Testis (tissue), 3 donors: ENCODE results near the gene KRTAP3-2. TPM values are rescaled to one million over a fixed set of nuclear protein-coding genes. Genes with fewer than 3 reads are reported as not detected.

Experiments
- DNase-seq: peaks from one replicate; pipeline ENCODE4 v3.0.0-alpha.2; 2019
- H3K27ac ChIP-seq, 2 donors: fragments of 200-600 bp; sonication (generic); one replicate each; pipeline ENCODE4 v1.5.1; 2019
- H3K27me3 ChIP-seq: fragments of 200-600 bp; sonication (generic); one replicate; pipeline ENCODE4 v1.5.1; 2019
- H3K36me3 ChIP-seq: fragments of 200-600 bp; sonication (generic); one replicate; pipeline ENCODE4 v1.5.1; 2017; ENCODE audit warnings: low read depth; ENCODE audit errors: missing control alignments
- H3K4me1 ChIP-seq: fragments of 200-600 bp; sonication (generic); one replicate; pipeline ENCODE4 v1.5.1; 2019
- H3K4me3 ChIP-seq, 2 donors: fragments of 200-600 bp; sonication (generic); one replicate each; pipeline ENCODE4 v1.5.1; 2017 to 2019
- H3K9me3 ChIP-seq: fragments of 200-600 bp; sonication (generic); one replicate; pipeline ENCODE4 v1.5.1; 2017
- CTCF ChIP-seq, 3 experiments: fragments of 450-650 bp in 2 of 3; fragments of 200-600 bp in 1 of 3; sonication (generic) in 1 of 3; IDR thresholded peaks; one replicate each; pipeline ENCODE4 v1.5.1; 2016 to 2019; ENCODE audit warnings: antibody characterized with exemption in 3 of 3, mild to moderate bottlenecking in 2 of 3, moderate library complexity in 1 of 3
- POLR2A ChIP-seq: fragments of 450-650 bp; IDR thresholded peaks from one replicate; pipeline ENCODE4 v1.6.1; 2017; ENCODE audit warnings: antibody characterized with exemption, mild to moderate bottlenecking, moderate library complexity
- WGBS, 2 donors: methylation state at CpG; one replicate each; pipeline ENCODE4 v1.1.5; 2018; 5-methylcytosine and 5-hydroxymethylcytosine counted together
- intact Hi-C: fragments of 100-400 bp; cut with DNase I; formaldehyde crosslinking; loops from one replicate; pipeline ENCODE4 v1.15.1; 2023; ENCODE audit warnings: low total_unique reads
- polyA plus RNA-seq: library from polyadenylated mRNA; stranded (reverse); fragments of 350-450 nt; fragmentation: Illumina TruSeq; extraction: RNeasy Lipid Tissue Mini Kit (QIAGEN cat#74804); gene quantifications from one replicate; pipeline ENCODE4 v1.2.3, GENCODE V29; 2014; ENCODE audit warnings: low read depth, low replicate concordance; ENCODE audit not compliant: insufficient read depth
- total RNA-seq, 2 donors: library from RNA; depleted of rRNA; stranded (reverse); fragments of >200 nt; gene quantifications; one replicate each; pipeline ENCODE4 v1.2.3, GENCODE V29; 2016

KRTAP3-2 gene
- total and polyA plus RNA-seq, 3 donors from 2014 or later, result not detected

GRCh38 chr17:40967582-40967981 lies 32.1 kb downstream of the KRTAP3-2 start:
- H3K27ac ChIP-seq, result no peak overlapping the region
- TF ChIP-seq POLR2A, result no peak
- H3K4me1 ChIP-seq, result no peaks in the 10 kb centered on the region
- intact Hi-C loops, result no loop called here
- H3K9me3 ChIP-seq, result no peaks in the 10 kb centered on the region
- 88 to 94% methylated on average over 1 of the region's 1 CpG for WGBS, 2 donors
- H3K36me3 ChIP-seq, result no peaks in the 10 kb centered on the region
- H3K27me3 ChIP-seq, result no peaks in the 10 kb centered on the region
- no peak overlapping the region for H3K4me3 ChIP-seq
- DNase-seq, result no peak

- no peaks in the 10 kb centered on the region for H3K4me1 ChIP-seq
- no peaks in the 10 kb centered on the region for H3K27me3 ChIP-seq
- no peak within 1 kb of the TSS for H3K27ac ChIP-seq
- H3K4me3 ChIP-seq, result no peak within 1 kb of the TSS
- no peak for TF ChIP-seq CTCF (IDR thresholded peaks at IDR 0.05)
- TF ChIP-seq POLR2A, result no peak
- no peaks in the 10 kb centered on the region for H3K9me3 ChIP-seq
- no peak for DNase-seq
- H3K36me3 ChIP-seq, result no peaks in the 10 kb centered on the region
- intact Hi-C loops, result no loop called here
- WGBS, 2 donors, result 76 to 77% methylated on average over 1 of the region's 1 CpG
These were observed 32.9 kb downstream of the KRTAP3-2 start, which contains the start of gene KRT39 for GRCh38 chr17:40966848-40967247. Gene KRT39 (minus strand): TSS chr17:40966948. CDS start chr17:40966856, 92 bp downstream.

- TF ChIP-seq POLR2A, result no peak
- peak; percentile 17 to 72 (median 56) for TF ChIP-seq CTCF (IDR thresholded peaks at IDR 0.05)
- intact Hi-C loops, result no loop called here
These were observed 35.9 kb downstream of the KRTAP3-2 start for GRCh38 chr17:40963838-40964237.

GRCh38 chr17:40962059-40962561 lies 37.6 kb downstream of the KRTAP3-2 start:
- TF ChIP-seq CTCF (IDR thresholded peaks at IDR 0.05) (no peak), POLR2A (no peak)
- WGBS, 2 donors, result 95% methylated on average over 4 of the region's 4 CpGs

More at GRCh38 chr17:40963838-40964237, 35.9 kb downstream of the KRTAP3-2 start:
- Histone ChIP-seq H3K4me1 (no peaks in the 10 kb centered on the region), H3K27me3 (no peaks in the 10 kb centered on the region), H3K36me3 (no peaks in the 10 kb centered on the region), H3K4me3 (no peak overlapping the region), H3K9me3 (no peaks in the 10 kb centered on the region), H3K27ac (no peak overlapping the region)
- no peak for DNase-seq
- WGBS, 2 donors, result 57 to 69% methylated on average over 1 of the region's 1 CpG

GRCh38 chr17:40961591-40961990 lies 38.1 kb downstream of the KRTAP3-2 start:
- WGBS, 2 donors, result 79 to 85% methylated on average over 1 of the region's 1 CpG
- no peak overlapping the region for H3K27ac ChIP-seq
- TF ChIP-seq CTCF (IDR thresholded peaks at IDR 0.05) (no peak), POLR2A (no peak)
- no peaks in the 10 kb centered on the region for H3K27me3 ChIP-seq
- H3K36me3 ChIP-seq, result no peaks in the 10 kb centered on the region
- no peaks in the 10 kb centered on the region for H3K4me1 ChIP-seq
- H3K4me3 ChIP-seq, result no peak overlapping the region
- intact Hi-C loops, result no loop called here
- no peaks in the 10 kb centered on the region for H3K9me3 ChIP-seq
- no peak for DNase-seq

More at GRCh38 chr17:40962059-40962561, 37.6 kb downstream of the KRTAP3-2 start:
- Histone ChIP-seq H3K9me3 (no peaks in the 10 kb centered on the region), H3K36me3 (no peaks in the 10 kb centered on the region), H3K27ac (no peak overlapping the region), H3K4me3 (no peak overlapping the region), H3K4me1 (no peaks in the 10 kb centered on the region), H3K27me3 (no peaks in the 10 kb centered on the region)
- no peak for DNase-seq
- intact Hi-C loops, result no loop called here
